ENCODE measurements around the gene DPYSL5. TPM values are rescaled to one million over a fixed set of nuclear protein-coding genes. Genes with fewer than 3 reads are reported as not detected.
"Not testable (repeated sequence)": the region's sequence is repeated elsewhere in the genome, so short reads cannot be mapped to it uniquely, and the experiment has no call there.

DPYSL5 gene
- total RNA-seq, 1 donor from 2014 or later, result not detected

DNA sequence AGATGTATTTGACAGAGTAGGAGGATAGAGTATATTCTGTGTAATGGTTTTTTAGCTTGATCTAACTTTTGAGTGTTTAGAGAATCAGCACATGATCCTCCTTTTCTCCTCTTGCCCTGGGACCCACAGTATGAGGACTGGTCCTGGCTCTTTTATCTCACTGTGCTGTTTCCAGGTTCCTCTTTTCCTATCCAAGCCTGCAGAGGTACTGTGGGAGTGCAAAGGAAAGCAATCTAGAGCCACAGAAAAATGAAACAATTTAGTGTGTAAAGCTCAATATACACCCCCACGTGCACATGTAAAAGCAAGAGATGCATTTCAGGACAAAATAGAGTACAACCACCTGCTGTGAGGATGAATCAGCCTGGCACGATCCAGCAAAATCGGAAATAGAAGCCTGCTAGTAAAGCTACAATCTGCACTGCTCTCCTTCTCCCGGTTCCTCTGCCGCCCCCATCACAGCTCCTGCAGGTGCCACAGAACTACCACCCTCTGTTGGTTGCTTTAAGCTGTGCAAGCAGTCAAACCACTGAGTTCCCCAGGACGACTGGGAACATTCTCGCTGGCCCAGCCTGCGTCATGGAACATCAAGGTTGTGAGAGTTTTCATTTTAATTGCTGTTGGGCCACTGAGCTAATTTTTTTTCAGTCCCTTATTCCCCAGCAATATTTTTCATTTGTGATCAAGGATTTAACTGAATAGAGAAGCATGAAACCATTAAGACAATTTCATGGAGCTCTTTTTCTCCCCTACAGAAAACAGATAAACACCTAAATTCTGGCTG, 74.7 kb downstream of the DPYSL5 start:
- ATAC-seq, result peak; percentile 90
- no peak for DNase-seq (ENCODE audit: low spot score)

DNA sequence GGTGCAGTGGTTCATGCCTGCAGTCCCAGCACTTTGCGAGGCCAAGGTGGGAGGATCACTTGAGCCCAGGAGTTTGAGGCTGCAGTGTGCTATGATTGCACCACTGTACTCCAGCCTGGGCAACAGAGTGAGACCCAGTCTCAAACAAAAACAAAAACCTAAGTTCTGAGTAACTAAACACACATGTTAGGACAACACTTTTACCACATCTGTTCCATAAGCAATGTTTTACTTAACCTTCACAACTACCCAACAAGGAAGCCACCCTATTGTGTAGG, 75.2 kb downstream of the DPYSL5 start:
- DNase-seq (ENCODE audit: low spot score); ATAC-seq: not testable (repeated sequence)

DNA sequence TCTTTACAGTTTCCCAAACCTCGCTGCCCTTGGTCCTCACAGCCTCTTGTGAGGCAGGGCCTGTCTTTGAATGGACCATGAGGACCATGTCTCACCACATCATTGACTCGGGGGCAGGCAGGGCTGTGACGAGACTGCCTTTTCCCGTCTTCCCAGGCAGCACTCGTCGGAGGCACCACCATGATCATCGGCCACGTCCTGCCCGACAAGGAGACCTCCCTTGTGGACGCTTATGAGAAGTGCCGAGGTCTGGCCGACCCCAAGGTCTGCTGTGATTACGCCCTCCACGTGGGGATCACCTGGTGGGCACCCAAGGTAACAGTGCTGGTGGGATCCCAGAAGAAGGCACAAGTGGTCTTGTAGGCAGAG, 76.8 kb downstream of the DPYSL5 start:
- ATAC-seq, result no peak
- DNase-seq (ENCODE audit: low spot score), result no peak

DNA sequence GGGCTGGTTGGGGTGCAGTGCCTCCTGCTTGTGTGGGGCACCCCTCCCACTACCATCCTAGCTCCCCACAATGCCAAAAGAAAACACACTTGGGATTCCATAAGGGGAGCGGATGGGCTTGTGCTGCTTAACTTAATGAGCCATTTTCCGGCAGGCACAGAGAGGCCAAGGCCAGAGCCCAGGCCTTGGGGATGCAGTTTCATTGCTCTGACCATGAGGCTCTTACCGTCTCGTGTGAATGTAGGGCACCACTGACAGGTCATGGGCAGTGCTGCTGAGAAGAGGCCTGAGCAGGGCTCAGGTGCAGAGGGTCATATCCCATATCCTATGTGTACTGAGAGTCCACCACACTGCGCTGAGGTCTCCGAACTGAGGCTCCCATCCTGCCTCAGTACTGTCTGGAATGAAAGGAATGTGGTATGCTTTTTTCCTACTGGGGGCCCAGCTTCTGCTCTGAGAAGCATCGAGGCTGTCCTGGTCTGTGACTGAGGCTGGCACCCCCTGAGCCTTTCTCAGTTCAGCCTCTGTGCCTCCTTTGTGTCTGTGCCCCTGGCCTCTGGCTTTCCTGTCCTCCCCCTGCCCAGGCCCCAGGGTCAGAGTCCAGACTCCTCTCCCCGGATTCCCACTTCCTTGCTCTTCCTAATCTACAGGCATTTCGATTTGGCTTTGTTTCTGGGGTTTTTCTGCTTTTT, 77.3 kb downstream of the DPYSL5 start:
- DNase-seq (ENCODE audit: low spot score) (no peak), ATAC-seq (no peak)

DNA sequence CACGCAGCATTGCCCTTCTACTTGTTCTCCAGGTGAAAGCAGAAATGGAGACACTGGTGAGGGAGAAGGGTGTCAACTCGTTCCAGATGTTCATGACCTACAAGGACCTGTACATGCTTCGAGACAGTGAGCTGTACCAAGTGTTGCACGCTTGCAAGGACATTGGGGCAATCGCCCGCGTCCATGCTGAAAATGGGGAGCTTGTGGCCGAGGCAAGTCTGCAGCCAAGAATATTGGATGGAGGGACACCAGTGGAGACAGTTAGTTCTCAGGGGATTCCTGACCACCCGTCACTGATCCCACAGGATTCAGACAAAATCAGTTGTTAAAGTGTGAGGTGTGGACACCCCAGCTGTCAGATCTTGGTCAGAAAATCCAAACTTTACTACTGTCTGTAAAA, 79.3 kb downstream of the DPYSL5 start:
- DNase-seq (ENCODE audit: low spot score) (no peak), ATAC-seq (no peak)

DNA sequence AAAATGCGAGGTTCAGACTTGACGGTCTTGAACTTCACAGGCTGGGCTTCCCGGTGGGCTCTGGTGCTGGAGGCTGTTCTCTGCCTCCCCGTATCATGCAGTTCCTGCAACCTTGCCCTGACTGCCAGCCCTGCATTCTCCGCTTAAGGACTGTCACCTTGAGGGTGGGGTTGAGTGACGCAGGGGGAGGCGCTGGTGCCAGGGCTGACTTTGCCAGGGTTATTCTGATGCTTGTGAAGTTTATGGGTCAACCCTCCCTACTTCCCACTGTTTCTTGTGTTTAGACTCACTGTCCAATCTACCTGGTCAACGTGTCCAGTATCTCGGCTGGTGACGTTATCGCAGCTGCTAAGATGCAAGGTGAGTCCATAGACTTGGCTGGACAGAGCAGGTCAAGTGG, 85.0 kb downstream of the DPYSL5 start:
- no peak for DNase-seq (ENCODE audit: low spot score)
- no peak for ATAC-seq

DNA sequence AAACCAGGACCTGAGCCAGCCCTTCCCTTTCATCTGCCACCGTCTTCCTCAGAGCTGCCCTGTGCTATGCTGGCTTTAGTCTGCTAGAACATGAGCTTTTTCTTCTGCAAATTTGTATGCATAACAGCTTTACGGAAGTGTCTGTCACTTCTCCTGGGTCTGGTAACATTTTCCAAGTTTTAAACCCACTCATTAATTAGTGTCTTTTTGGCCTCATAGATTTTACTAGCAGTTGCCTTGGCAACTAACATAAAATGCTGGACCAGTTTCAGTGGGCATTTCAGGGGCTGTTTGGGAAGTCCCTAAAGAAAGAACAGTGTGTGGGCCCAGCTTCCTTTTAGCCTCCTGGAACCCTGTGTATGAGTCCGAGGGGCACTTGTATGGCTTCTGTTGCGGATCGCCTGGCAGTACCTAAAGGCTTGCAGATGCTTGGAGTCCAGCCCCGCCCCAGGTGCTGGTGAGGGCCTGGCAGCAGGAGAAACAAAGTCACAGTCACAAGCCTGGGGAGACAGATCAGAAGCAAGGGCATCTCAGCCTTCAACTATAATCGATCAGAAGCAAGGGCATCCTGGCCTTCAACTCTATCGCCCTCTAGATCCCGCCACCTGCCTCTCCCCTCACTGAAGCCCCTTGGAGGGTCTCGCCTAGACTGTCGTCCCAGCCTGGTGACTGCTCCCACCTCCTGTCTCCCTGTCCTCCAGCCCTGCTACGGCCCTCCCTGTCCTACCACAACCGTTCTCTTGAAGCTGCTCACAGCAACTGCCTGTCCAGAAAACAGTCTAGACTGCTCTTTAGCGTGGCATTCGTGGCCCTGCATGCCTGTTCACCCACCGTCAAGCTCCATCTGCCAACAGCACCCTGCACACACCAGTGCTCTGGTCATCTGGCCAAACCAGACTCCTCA, 85.8 kb downstream of the DPYSL5 start:
- ATAC-seq (no peak), DNase-seq (ENCODE audit: low spot score) (no peak)

DNA sequence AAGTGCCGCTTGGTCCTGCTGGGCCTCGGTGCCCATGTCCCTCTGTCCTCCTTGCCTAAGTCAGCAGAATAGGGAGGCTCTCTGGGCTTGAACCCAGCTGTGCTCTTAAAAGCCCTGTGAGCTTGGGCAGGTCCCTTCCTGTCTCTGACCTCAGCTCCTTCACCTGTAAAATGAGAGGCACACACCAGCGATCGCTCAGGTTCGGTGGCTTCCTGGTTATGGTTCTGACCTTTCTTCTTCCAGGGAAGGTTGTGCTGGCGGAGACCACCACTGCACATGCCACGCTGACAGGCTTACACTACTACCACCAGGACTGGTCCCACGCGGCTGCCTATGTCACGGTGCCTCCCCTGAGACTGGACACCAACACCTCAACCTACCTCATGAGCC, 86.4 kb downstream of the DPYSL5 start:
- ATAC-seq, result no peak
- DNase-seq (ENCODE audit: low spot score), result no peak

DNA sequence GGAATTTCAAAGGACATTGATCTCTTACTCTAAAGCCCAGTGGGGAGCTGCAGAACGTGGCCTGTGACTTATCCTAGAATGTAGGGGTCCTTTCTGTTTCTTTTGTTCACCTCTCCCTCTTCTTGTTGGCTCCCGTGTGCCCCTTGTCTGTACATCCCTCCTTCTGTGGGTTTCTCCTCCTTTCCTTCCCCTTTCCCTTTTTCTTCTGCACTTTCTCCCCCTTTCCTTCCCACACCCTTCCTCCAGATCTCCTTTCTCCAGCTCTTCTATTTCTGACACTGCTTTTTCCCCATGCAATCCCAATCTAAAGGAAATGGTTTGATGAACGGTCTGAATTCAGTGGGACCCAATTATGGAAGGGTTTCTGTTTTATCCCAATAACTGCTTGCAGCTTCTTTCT, 87.1 kb downstream of the DPYSL5 start:
- DNase-seq (ENCODE audit: low spot score) (no peak), ATAC-seq (no peak)

DNA sequence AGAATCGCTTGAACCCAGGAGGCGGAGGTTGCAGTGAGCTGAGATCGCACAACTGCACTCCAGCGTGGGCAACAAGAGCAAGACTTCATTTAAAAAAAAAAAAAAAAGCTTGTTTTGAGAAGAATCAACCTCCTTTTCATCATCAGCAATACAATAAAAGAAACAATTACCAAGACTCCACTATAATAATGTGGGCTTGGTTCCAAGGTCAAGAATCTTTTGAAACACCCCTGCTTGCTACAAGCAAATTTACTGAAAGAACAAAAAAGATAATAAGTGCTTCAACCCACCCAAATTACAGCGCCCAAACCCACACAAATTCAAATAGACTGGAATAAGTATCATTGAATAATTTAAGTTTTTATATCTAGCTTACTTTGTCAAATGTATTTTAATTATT, 88.9 kb downstream of the DPYSL5 start:
- ATAC-seq (no peak), DNase-seq (ENCODE audit: low spot score) (no peak)

DNA sequence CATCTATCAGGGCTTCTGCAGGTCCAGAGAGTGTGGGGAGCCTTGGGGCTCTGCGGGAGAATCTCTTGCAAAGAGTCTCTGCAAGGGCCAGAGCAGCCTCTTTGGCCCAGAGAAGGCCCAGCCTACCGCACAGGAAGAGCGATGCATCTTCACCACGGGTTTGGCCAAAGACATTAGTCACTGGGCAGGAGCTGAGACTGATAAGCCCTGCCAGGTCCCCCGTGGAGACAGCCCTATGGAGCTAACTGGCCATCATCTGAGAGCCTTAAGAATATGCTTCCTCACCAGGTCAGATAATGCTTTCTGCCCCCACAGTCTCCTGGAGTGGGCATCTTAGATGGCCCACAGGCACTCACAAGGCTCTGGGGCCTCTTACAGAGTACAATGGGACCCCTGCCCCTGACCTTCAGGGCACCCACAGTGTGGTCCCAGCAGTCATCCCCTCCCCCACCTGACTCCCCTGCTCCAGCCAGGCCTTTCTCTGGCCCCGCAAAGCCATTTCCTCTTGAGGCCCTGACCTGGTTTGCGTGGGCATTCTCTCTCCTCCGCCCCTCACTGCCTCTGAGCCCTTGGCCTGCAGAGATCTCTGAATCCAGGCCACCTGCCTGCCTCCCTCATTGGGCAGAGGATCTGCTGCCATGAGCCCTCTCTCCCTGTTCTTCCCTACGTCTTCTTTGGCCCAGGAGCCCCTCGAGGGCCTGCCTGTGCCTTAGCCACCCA, 90.6 kb downstream of the DPYSL5 start:
- DNase-seq (ENCODE audit: low spot score) (no peak), ATAC-seq (no peak)

DNA sequence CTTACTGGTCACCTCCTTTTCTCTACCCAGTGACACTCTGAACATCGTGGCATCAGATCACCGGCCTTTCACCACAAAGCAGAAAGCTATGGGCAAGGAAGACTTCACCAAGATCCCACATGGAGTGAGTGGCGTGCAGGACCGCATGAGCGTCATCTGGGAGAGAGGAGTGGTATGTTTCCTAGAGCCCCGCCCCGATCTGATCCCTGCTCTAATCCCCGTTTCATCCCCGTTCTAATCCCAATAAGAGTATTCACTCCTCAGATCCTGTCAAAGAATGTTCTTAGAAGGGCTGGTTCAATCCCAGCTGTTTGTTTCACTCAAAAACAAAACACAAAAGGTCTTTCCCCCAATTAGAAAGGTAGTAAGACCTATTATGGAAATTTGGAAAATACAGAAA, 92.1 kb downstream of the DPYSL5 start:
- no peak for DNase-seq (ENCODE audit: low spot score)
- ATAC-seq, result no peak

DNA sequence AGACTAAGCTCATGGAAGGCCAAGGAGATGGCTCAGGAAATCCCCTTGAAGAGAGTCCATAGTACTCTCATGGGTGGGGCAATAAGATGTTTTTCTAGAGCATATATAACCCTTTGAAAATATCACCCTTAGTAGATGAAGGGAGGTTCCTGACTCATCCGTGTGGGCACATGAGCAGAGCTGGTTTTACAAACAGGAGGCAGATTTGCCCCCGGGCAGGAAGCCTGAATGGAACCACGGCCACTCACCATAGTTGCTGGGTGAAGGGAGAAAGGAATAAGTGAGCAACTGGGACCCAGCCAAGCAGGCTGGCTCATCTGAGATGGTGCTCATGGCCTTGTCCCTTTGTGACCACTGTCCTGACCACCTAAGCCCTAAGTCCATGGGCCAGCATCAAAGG, 93.6 kb downstream of the DPYSL5 start:
- ATAC-seq (no peak), DNase-seq (ENCODE audit: low spot score) (no peak)

DNA sequence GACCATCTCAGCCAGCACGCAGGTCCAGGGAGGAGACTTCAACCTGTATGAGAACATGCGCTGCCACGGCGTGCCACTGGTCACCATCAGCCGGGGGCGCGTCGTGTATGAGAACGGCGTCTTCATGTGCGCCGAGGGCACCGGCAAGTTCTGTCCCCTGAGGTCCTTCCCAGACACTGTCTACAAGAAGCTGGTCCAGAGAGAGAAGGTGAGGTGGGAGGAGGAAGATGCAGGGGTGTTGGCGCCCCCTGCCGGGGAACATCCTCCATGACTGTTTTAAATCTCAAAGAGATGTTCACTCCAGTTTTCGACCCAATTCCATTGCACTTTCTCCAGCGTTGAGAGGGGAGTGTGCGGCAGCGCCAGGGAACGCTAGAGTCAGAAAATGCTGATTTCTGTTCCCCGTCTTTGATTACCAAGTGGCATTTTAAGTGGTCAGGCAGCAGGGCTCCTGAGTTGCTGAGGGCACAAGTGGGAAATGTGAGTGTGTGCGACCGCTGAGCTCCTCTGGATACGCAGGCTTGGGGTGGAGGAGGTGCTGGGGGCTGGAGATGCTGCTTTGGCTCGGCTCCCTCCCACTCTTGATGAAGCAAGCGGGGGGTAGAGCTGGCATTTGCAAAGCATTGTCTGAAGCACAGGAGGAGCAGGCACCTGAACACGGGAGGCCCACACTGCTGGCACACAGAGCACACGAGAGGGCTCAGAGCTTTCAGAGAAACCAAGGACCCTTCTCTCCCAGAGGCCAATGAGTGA, 94.8 kb downstream of the DPYSL5 start:
- DNase-seq (ENCODE audit: low spot score) (peak; percentile 65), ATAC-seq (peak; percentile 89)

DNA sequence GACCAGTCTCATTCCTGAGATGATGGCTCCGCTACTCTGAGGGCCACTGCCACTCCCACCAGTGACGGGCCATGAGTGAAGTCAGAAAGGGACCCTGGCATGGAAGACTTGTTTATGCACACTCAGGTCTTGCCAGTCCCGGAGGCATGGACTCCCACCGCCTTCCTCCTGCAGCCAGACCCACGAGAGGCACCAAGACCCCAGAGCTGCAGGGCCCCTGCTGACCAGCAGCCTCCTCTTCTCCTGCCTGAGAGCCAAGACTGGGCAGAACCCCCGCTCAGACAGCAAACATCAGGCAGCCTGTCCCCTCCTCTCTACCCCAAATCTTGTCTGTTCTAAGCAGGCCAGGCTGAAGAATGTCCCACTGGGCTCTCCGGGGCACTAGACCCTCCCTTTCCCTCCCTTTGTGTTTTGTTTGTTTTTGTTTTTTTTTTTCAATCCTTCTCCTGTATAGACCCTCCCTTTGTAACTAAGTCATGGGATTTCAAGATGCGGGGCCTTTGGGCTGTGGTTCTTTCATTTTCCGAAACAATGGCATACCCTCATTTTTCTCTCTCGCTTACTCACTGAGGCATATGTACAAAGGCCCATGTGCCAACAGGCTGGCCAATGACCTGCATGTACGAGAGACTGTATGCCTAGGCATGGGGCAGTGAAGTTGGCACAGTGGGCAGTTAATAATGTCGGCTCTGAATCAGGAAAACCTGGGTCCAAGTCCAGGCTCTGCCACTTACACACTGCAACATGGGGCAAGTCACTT, 98.2 kb downstream of the DPYSL5 start:
- ATAC-seq (no peak), DNase-seq (ENCODE audit: low spot score) (no peak)

DNA sequence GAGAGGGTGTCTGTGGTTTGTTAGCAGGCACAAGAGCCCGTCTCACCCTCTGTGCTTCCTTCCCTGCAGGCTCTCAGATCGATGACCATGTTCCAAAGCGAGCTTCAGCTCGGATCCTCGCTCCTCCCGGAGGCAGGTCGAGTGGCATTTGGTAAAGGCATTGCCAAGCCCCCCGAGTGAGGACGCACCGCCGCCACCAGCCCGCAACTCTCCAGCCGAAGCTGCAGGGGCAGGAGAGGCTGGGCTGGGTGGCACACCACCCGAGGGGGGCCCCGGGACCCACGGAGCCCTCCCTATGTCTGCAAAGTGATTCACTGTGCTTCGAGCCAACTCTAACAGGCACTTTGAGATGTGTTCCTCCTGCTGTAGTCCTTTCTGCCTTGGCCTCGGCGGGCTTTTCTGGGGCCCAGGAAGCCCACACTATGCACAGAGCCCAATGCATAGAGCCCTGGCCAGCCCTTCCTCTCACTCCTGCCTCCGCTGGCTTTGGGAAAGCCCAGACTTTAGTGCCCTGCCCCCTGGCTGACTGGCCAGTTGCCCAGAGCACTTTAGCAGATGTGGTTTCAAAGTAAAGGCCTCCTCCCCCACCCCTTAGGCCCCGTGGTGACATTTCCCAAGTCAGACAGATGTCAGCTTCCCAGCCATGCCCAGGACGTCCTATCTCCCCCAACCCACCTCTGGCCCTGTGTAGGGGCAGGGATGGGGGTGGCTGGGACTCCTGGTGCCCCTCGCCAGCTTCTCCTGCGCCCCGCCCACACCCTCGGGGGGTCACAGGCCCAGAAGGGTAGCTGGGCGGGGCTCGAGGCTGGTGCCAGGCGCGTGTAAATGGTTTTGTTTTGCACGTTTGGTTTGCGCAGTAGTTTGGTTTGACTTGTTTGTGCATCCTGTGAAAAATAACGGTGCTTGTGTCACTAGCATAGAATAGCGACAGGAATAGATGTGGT, 99.2 kb downstream of the DPYSL5 start:
- ATAC-seq, result peak; percentile 28
- no peak for DNase-seq (ENCODE audit: low spot score)

DNA sequence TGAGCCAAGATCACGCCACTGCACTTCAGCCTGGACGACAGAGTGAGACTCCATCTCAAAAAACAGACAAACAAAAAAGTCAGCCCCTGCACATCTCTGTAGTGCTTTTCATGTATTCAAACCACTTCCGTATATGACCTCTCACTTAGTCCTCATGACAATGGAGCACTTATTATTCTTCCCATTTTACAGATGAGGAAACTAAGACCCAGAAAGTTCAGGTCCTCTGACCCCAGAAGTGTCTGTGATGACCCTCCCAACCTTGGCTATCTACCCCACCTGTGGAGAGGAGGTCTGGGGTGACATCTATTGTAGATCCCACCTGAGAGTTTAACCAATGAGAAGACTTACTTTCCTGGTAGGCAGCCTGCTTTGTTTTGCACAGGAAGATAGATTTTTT, 100.9 kb downstream of the DPYSL5 start:
- no peak for ATAC-seq
- DNase-seq (ENCODE audit: low spot score), result no peak

DNA sequence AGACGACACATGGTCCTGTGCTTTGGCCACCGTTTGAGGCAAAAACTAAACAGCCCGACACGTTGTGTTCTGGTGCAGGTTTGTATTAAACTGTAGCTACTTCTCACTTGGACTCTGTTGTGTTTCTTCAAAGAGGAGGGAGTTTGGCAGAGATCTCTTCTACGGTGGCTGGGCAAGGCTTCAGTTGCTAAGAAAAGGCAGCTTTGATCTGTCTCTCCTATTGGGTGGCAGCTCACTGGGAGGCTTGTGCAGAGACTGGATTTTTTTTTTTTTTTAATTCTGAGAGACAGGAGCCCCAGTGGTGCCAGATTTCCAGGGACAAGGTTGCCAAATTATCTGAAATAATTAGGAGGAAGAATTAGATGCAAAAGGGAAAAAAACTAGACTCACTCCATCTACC, 102.3 kb downstream of the DPYSL5 start:
- ATAC-seq, result no peak
- DNase-seq (ENCODE audit: low spot score), result no peak

DNA sequence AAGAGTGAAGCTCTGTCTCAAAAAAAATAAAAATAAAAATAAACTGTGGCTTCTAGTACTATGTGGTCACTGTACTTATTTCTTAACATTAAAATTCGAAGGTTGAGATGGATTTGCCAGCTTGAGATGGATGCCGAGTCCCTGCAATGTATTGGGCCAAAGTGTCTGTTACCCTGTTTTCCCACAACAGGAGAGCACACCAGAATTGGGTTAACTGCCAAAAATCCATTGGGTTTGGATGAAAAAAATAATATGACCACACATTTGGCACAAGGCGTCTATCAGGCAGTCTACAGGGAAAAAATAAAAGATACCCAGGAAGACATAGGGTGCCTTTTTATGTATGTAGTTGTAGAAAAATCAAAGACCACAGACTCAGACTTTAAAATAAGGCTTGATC, 103.3 kb downstream of the DPYSL5 start:
- no peak for ATAC-seq
- no peak for DNase-seq (ENCODE audit: low spot score)
